PC-3 (cell line): Measurements from ENCODE around the gene PLA2G4B. TPM values are rescaled to one million over a fixed set of nuclear protein-coding genes. Genes with fewer than 3 reads are reported as not detected.

Source experiments
- ATAC-seq: fragments of 200-7000 bp; cut with Tn5 transposase; 2 replicates; pipeline ENCODE4 v1.9.1; 2020; ENCODE audit warnings: mild to moderate bottlenecking, moderate library complexity
- BruUV-seq: library from RNA; stranded (reverse); fragments of 400-500 nt; replicated peaks from 2 replicates; lab custom pipeline; 2021; lab: Mats Ljungman, UMichigan
- CTCF ChIA-PET: fragments of 300-600 bp; sonication (Branson Sonifier 250); formaldehyde crosslinking; loops from one replicate; lab custom pipeline; 2022; ENCODE audit warnings: antibody characterized with exemption; lab: Charles Lee
- POLR2A ChIA-PET: fragments of 300-600 bp; sonication (Branson Sonifier 250); formaldehyde crosslinking; loops from one replicate; lab custom pipeline; 2022; ENCODE audit warnings: antibody characterized with exemption; ENCODE audit not compliant: unreplicated experiment; lab: Charles Lee
- DNase-seq: peaks from one replicate; pipeline ENCODE4 v3.0.0-alpha.2; 2015
- H2AFZ ChIP-seq: fragments of 300-600 bp; sonication (generic); 2 replicates; pipeline ENCODE4 v1.6.0; 2016; ENCODE audit warnings: antibody characterized with exemption, low read length
- H3F3A ChIP-seq: fragments of 300-600 bp; sonication (generic); one replicate; pipeline ENCODE4 v1.6.0; 2017; ENCODE audit warnings: antibody characterized with exemption, low read length, control low read depth, mild to moderate bottlenecking; ENCODE audit not compliant: unreplicated experiment
- H3K27ac ChIP-seq: fragments of 300-600 bp; sonication (generic); 2 replicates; pipeline ENCODE4 v1.5.1; 2016; ENCODE audit warnings: mild to moderate bottlenecking, low read length
- H3K27me3 ChIP-seq: fragments of 300-600 bp; sonication (generic); 2 replicates; pipeline ENCODE4 v1.6.1; 2016; ENCODE audit warnings: low read length, mixed read lengths
- H3K36me3 ChIP-seq: fragments of 300-600 bp; sonication (generic); 2 replicates; pipeline ENCODE4 v1.6.1; 2016; ENCODE audit warnings: low read depth, mixed run types, low read length, mixed read lengths
- H3K4me1 ChIP-seq: fragments of 300-600 bp; sonication (generic); 2 replicates; pipeline ENCODE4 v1.5.1; 2016; ENCODE audit warnings: low read length; ENCODE audit not compliant: insufficient read depth
- H3K4me2 ChIP-seq: fragments of 300-600 bp; sonication (generic); 2 replicates; pipeline ENCODE4 v1.6.0; 2016; ENCODE audit warnings: low read length
- H3K4me3 ChIP-seq: fragments of 300-600 bp; sonication (generic); 2 replicates; pipeline ENCODE4 v1.5.1; 2016; ENCODE audit warnings: mild to moderate bottlenecking, low read length, mixed read lengths
- H3K79me2 ChIP-seq: fragments of 300-600 bp; sonication (generic); 2 replicates; pipeline ENCODE4 v1.6.1; 2017; ENCODE audit warnings: low read length, mixed read lengths
- H3K9ac ChIP-seq: fragments of 300-600 bp; sonication (generic); 2 replicates; pipeline ENCODE4 v1.6.0; 2016; ENCODE audit warnings: mild to moderate bottlenecking, low read length
- H3K9me2 ChIP-seq: fragments of 300-600 bp; sonication (generic); replicated peaks from 2 replicates; pipeline ENCODE4 v1.6.1; 2016; ENCODE audit warnings: mixed run types, low read length, mixed read lengths
- H3K9me3 ChIP-seq: fragments of 300-600 bp; sonication (generic); 2 replicates; pipeline ENCODE4 v1.6.1; 2016; ENCODE audit warnings: low read length, mixed read lengths
- H4K20me1 ChIP-seq: fragments of 300-600 bp; sonication (generic); 2 replicates; pipeline ENCODE4 v1.6.1; 2016; ENCODE audit warnings: low read length, mixed read lengths
- CTCF ChIP-seq: fragments of 300-600 bp; sonication (generic); conservative IDR thresholded peaks from 2 replicates; pipeline ENCODE4 v1.5.1; 2017; ENCODE audit warnings: antibody characterized with exemption, low read depth, mild to moderate bottlenecking, low read length
- EZH2 ChIP-seq: fragments of 300-600 bp; sonication (generic); IDR thresholded peaks from one replicate; pipeline ENCODE4 v1.6.1; 2017; ENCODE audit warnings: antibody characterized with exemption, mild to moderate bottlenecking, low read length; ENCODE audit not compliant: unreplicated experiment
- EZH2phosphoT487 ChIP-seq: fragments of 300-600 bp; sonication (generic); IDR thresholded peaks from 2 replicates; pipeline ENCODE4 v1.6.1; 2018; ENCODE audit warnings: mild to moderate bottlenecking, antibody characterized with exemption, low read length, borderline replicate concordance
- intact Hi-C: fragments of 100-400 bp; cut with micrococcal nuclease; formaldehyde crosslinking; loops from 2 replicates; pipeline ENCODE4 v1.9.0; 2023
- total RNA-seq: library from RNA; depleted of rRNA; stranded (reverse); fragments of >200 nt; gene quantifications from 2 replicates; pipeline ENCODE4 v1.2.3, GENCODE V29; 2014

Gene PLA2G4B
- total RNA-seq, 1 experiment from 2014 or later = 12.2 TPM

- CTCF ChIA-PET = interaction anchor here (0.6 to 4.0 kb wide), 2 partner anchors 36 to 220 kb away, joined by 4 to 76 read pairs; partner anchors contain the start of gene MAPKBP1
- TF ChIP-seq EZH2 (no peak), EZH2phosphoT487 (no peak), CTCF (no peak)
- POLR2A ChIA-PET = interaction anchor here (0.5 kb wide), 1 partner anchor 349 kb away, joined by 15 read pairs; no protein-coding TSS in a partner anchor
- Histone ChIP-seq H3K9ac (no peak overlapping the region), H3K9me2 (no peaks in the 10 kb centered on the region), H3K9me3 (no peaks in the 10 kb centered on the region), H3K36me3 (peaks cover 10% of the 10 kb centered on the region), H3K4me1 (peaks cover 21% of the 10 kb centered on the region), H3K4me2 (peak overlapping the region; percentile 43; the same call in 1 of the 2 replicates), H3K27me3 (no peaks in the 10 kb centered on the region), H3K4me3 (no peak overlapping the region), H3K79me2 (no peaks in the 10 kb centered on the region), H3F3A (no peaks in the 10 kb centered on the region), H4K20me1 (no peaks in the 10 kb centered on the region), H2AFZ (no peak overlapping the region), H3K27ac (no peak overlapping the region)
- intact Hi-C loops = loop anchor here (5.0 kb wide), 1 partner anchor 207 kb away; no protein-coding TSS in a partner anchor
- BruUV-seq = no TSS peak
- ATAC-seq (no peak), DNase-seq (no peak)
These were observed 29.0 kb upstream of the PLA2G4B start for GRCh38 chr15:41809526-41810220.

- ATAC-seq (peak; percentile 29), DNase-seq (no peak)
- Histone ChIP-seq H3K36me3 (peaks cover 16% of the 10 kb centered on the region), H3K9ac (no peak overlapping the region), H3K27me3 (no peaks in the 10 kb centered on the region), H3K27ac (no peak overlapping the region), H2AFZ (no peak overlapping the region), H3F3A (no peaks in the 10 kb centered on the region), H3K4me1 (peaks cover 21% of the 10 kb centered on the region), H4K20me1 (no peaks in the 10 kb centered on the region), H3K79me2 (no peaks in the 10 kb centered on the region), H3K4me3 (no peak overlapping the region), H3K4me2 (no peak overlapping the region), H3K9me2 (no peaks in the 10 kb centered on the region), H3K9me3 (no peaks in the 10 kb centered on the region)
- POLR2A ChIA-PET = interaction anchor here (0.6 kb wide), 2 partner anchors 38 to 46 kb away, joined by 15 to 19 read pairs; no protein-coding TSS in a partner anchor
- TF ChIP-seq EZH2 (no peak), EZH2phosphoT487 (no peak), CTCF (no peak)
- CTCF ChIA-PET = interaction anchor here (0.6 to 4.0 kb wide), 3 partner anchors 10 to 337 kb away, joined by 3 to 76 read pairs (median 6); partner anchors contain the start of gene MAPKBP1
- no TSS peak for BruUV-seq
- intact Hi-C loops = loop anchor here (1.0 to 5.0 kb wide), 3 partner anchors 39 to 209 kb away; no protein-coding TSS in a partner anchor
These were observed 27.8 kb upstream of the PLA2G4B start for GRCh38 chr15:41810651-41811431.
